Measurements from ENCODE around the gene MAGI2. TPM values are rescaled to one million over a fixed set of nuclear protein-coding genes. Genes with fewer than 3 reads are reported as not detected.
"Not testable (repeated sequence)": the region's sequence is repeated elsewhere in the genome, so short reads cannot be mapped to it uniquely, and the experiment has no call there.

MAGI2 gene
- total RNA-seq, 1 donor: 18.8 TPM

GRCh38 chr7:78002715-78003114 lies 1450.8 kb downstream of the MAGI2 start:
- DNase-seq (ENCODE audit: insufficient read length, low spot score, missing footprints): no peak
- H3K27me3 ChIP-seq (ENCODE audit: insufficient read depth, low read length): no peaks in the 10 kb centered on the region

GRCh38 chr7:78002021-78002420 lies 1451.4 kb downstream of the MAGI2 start:
- H3K27ac ChIP-seq (ENCODE audit: low read depth, low read length): no peak overlapping the region
- H3K9me3 ChIP-seq (ENCODE audit: low read depth, low read length): no peaks in the 10 kb centered on the region
- TF ChIP-seq CTCF (IDR thresholded peaks at IDR 0.05; ENCODE audit: extremely low read depth, low read depth, low read length): no peak
- H3K36me3 ChIP-seq (ENCODE audit: insufficient read depth, low read length): no peaks in the 10 kb centered on the region
- no peak overlapping the region for H2AFZ ChIP-seq (ENCODE audit: low read length)
- no peaks in the 10 kb centered on the region for H3K27me3 ChIP-seq (ENCODE audit: insufficient read depth, low read length)
- no peak overlapping the region for H3K4me3 ChIP-seq (ENCODE audit: insufficient read depth, low read length)
- no peak overlapping the region for H3K4me2 ChIP-seq (ENCODE audit: insufficient read depth, low read length)
- no peak for DNase-seq (ENCODE audit: insufficient read length, low spot score, missing footprints)
- no peaks in the 10 kb centered on the region for H3K79me2 ChIP-seq (ENCODE audit: insufficient read depth, low read length)
- H4K20me1 ChIP-seq (ENCODE audit: insufficient read depth, low read length): no peaks in the 10 kb centered on the region
- H3K4me1 ChIP-seq (ENCODE audit: insufficient read depth, low read length): no peaks in the 10 kb centered on the region

More at GRCh38 chr7:78002715-78003114, 1450.8 kb downstream of the MAGI2 start:
- Histone ChIP-seq H3K79me2 (ENCODE audit: insufficient read depth, low read length) (no peaks in the 10 kb centered on the region), H3K4me3 (ENCODE audit: insufficient read depth, low read length) (no peak overlapping the region), H3K9me3 (ENCODE audit: low read depth, low read length) (no peaks in the 10 kb centered on the region), H2AFZ (ENCODE audit: low read length) (no peak overlapping the region), H4K20me1 (ENCODE audit: insufficient read depth, low read length) (no peaks in the 10 kb centered on the region), H3K27ac (ENCODE audit: low read depth, low read length) (no peak overlapping the region), H3K4me1 (ENCODE audit: insufficient read depth, low read length) (no peaks in the 10 kb centered on the region), H3K4me2 (ENCODE audit: insufficient read depth, low read length) (no peak overlapping the region), H3K36me3 (ENCODE audit: insufficient read depth, low read length) (no peaks in the 10 kb centered on the region)
- TF ChIP-seq CTCF (IDR thresholded peaks at IDR 0.05; ENCODE audit: extremely low read depth, low read depth, low read length): no peak

GRCh38 chr7:77999168-77999567 lies 1454.3 kb downstream of the MAGI2 start:
- H3K79me2 ChIP-seq (ENCODE audit: insufficient read depth, low read length); H3K4me2 ChIP-seq (ENCODE audit: insufficient read depth, low read length); H3K9me3 ChIP-seq (ENCODE audit: low read depth, low read length); DNase-seq (ENCODE audit: insufficient read length, low spot score, missing footprints); H2AFZ ChIP-seq (ENCODE audit: low read length); H3K27ac ChIP-seq (ENCODE audit: low read depth, low read length); H3K4me3 ChIP-seq (ENCODE audit: insufficient read depth, low read length); H4K20me1 ChIP-seq (ENCODE audit: insufficient read depth, low read length); H3K27me3 ChIP-seq (ENCODE audit: insufficient read depth, low read length); H3K36me3 ChIP-seq (ENCODE audit: insufficient read depth, low read length): not testable (repeated sequence)
- peaks cover 11% of the 10 kb centered on the region for H3K4me1 ChIP-seq (ENCODE audit: insufficient read depth, low read length)

GRCh38 chr7:77995717-77996116 lies 1457.8 kb downstream of the MAGI2 start:
- peak overlapping the region; percentile 59 for H3K4me2 ChIP-seq (ENCODE audit: insufficient read depth, low read length)
- peak overlapping the region; percentile 7 for H3K27ac ChIP-seq (ENCODE audit: low read depth, low read length)
- TF ChIP-seq CTCF (IDR thresholded peaks at IDR 0.05; ENCODE audit: extremely low read depth, low read depth, low read length): peak; percentile 35
- no peaks in the 10 kb centered on the region for H3K9me3 ChIP-seq (ENCODE audit: low read depth, low read length)
- H3K36me3 ChIP-seq (ENCODE audit: insufficient read depth, low read length): no peaks in the 10 kb centered on the region
- H2AFZ ChIP-seq (ENCODE audit: low read length): peak overlapping the region; percentile 19
- H3K4me3 ChIP-seq (ENCODE audit: insufficient read depth, low read length): no peak overlapping the region
- H3K4me1 ChIP-seq (ENCODE audit: insufficient read depth, low read length): peaks cover 11% of the 10 kb centered on the region
- H3K27me3 ChIP-seq (ENCODE audit: insufficient read depth, low read length): peaks cover 6% of the 10 kb centered on the region
- no peaks in the 10 kb centered on the region for H4K20me1 ChIP-seq (ENCODE audit: insufficient read depth, low read length)
- no peaks in the 10 kb centered on the region for H3K79me2 ChIP-seq (ENCODE audit: insufficient read depth, low read length)
- peak; percentile 66 for DNase-seq (ENCODE audit: insufficient read length, low spot score, missing footprints)

All from osteoblast (primary cell).